Karpas-422 (cell line): ENCODE data around the gene SLC35E1. TPM values are rescaled to one million over a fixed set of nuclear protein-coding genes. Genes with fewer than 3 reads are reported as not detected.

Experiments
- DNase-seq: peaks from one replicate; pipeline ENCODE4 v3.0.0-alpha.2; 2015
- H2AFZ ChIP-seq: fragments of 200-600 bp; sonication (generic); 2 replicates; pipeline ENCODE4 v1.6.1; 2014; ENCODE audit warnings: antibody characterized with exemption, low read length, mixed read lengths
- H3K27ac ChIP-seq: fragments of 200-600 bp; sonication (generic); 2 replicates; pipeline ENCODE4 v1.5.1; 2014; ENCODE audit warnings: mild to moderate bottlenecking, low read length, moderate library complexity
- H3K27me3 ChIP-seq: fragments of 200-600 bp; sonication (generic); 2 replicates; pipeline ENCODE4 v1.6.1; 2014; ENCODE audit warnings: low read length, mixed read lengths
- H3K36me3 ChIP-seq: fragments of 200-600 bp; sonication (generic); 2 replicates; pipeline ENCODE4 v1.6.1; 2014; ENCODE audit warnings: low read length, mixed read lengths; ENCODE audit not compliant: insufficient read depth
- H3K4me1 ChIP-seq: fragments of 200-600 bp; sonication (generic); 2 replicates; pipeline ENCODE4 v1.6.1; 2014; ENCODE audit warnings: mild to moderate bottlenecking, low read length, mixed read lengths
- H3K4me2 ChIP-seq: fragments of 200-600 bp; sonication (generic); 2 replicates; pipeline ENCODE4 v1.6.1; 2014; ENCODE audit warnings: low read length, low read depth, mild to moderate bottlenecking; ENCODE audit not compliant: poor library complexity, severe bottlenecking
- H3K4me3 ChIP-seq: fragments of 200-600 bp; sonication (generic); 2 replicates; pipeline ENCODE4 v1.5.1; 2014; ENCODE audit warnings: mild to moderate bottlenecking, antibody characterized with exemption, low read length, mixed read lengths
- H3K79me2 ChIP-seq: fragments of 200-600 bp; sonication (generic); 2 replicates; pipeline ENCODE4 v1.6.1; 2014; ENCODE audit warnings: mild to moderate bottlenecking, low read length, mixed read lengths
- H3K9ac ChIP-seq: fragments of 200-600 bp; sonication (generic); 2 replicates; pipeline ENCODE4 v1.6.0; 2014; ENCODE audit warnings: low read length
- H3K9me2 ChIP-seq: fragments of 200-600 bp; sonication (generic), shearing (Covaris generic); replicated peaks from 2 replicates; pipeline ENCODE4 v1.6.0; 2014; ENCODE audit warnings: mild to moderate bottlenecking, low read length, moderate library complexity; ENCODE audit not compliant: insufficient read depth
- H3K9me3 ChIP-seq: fragments of 300-700, 200-600 bp; sonication (generic); 2 replicates; pipeline ENCODE4 v1.6.1; 2014; ENCODE audit warnings: low read length, mixed read lengths
- H4K20me1 ChIP-seq: fragments of 200-600 bp; sonication (generic); 2 replicates; pipeline ENCODE4 v1.6.1; 2014; ENCODE audit warnings: mild to moderate bottlenecking, antibody characterized with exemption, low read length, low read depth; ENCODE audit not compliant: insufficient read depth
- total RNA-seq: library from RNA; depleted of rRNA; stranded (reverse); fragments of >200 nt; shearing (Covaris generic); gene quantifications from 2 replicates; pipeline ENCODE4 v1.2.3, GENCODE V29; 2014; ENCODE audit warnings: low replicate concordance

SLC35E1 gene
- total RNA-seq, 1 experiment from 2014 or later = 33.5 TPM

DNA sequence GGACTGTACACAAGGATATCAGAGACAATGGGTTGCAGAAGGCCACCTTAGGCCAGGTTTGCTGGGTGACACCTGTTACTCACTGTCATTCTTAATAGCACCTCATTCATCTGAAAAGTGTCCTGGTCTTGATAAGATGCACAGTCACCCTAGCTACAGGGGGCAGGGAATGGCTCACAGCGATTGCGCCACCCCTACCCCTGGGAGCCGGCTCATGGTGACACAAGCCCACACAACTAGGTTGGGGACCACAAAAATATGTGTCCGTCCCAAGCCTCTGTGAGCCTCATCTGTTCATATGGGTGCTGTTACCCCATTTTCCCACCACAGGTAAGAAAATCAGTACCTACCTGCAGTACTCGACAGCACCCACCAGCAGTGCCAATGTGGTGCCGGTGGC, 32.4 kb upstream of the SLC35E1 start:
- H3K4me2 ChIP-seq = peak overlapping the region; percentile 41
- no peaks in the 10 kb centered on the region for H3K9me2 ChIP-seq
- no peaks in the 10 kb centered on the region for H3K9me3 ChIP-seq
- no peaks in the 10 kb centered on the region for H3K27me3 ChIP-seq
- peak overlapping the region; percentile 66 for H3K27ac ChIP-seq
- no peak for DNase-seq
- H3K36me3 ChIP-seq = no peaks in the 10 kb centered on the region
- peaks cover 77% of the 10 kb centered on the region for H4K20me1 ChIP-seq
- H2AFZ ChIP-seq = no peak overlapping the region
- H3K9ac ChIP-seq = no peak overlapping the region
- peaks cover 77% of the 10 kb centered on the region for H3K4me1 ChIP-seq
- no peak overlapping the region for H3K4me3 ChIP-seq
- H3K79me2 ChIP-seq = peaks cover 99% of the 10 kb centered on the region

DNA sequence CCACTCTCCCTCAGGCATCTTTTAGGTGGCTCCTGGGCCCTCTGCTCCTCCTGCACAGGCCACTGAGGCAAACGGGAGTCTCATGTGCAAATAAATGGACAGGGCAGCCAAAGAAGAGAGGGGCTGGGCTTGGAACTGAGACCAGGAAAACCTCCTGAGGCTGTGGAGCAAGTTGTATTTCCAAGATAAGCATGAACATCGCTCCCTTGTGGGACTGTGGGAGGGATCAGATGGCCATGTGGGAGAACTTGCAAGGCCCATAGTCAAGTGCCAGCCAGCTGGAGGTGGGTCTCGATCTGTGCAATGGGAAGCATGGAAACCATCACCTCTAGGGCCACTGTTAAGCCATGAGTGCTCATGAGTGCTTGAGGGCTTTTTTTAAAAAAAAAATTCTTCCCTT, 30.9 kb upstream of the SLC35E1 start:
- no peak overlapping the region for H2AFZ ChIP-seq
- DNase-seq = no peak
- no peak overlapping the region for H3K4me3 ChIP-seq
- 0 out of 2 replicates have a peak overlapping the region, but pooled peaks have one; percentile 66 for H3K27ac ChIP-seq
- no peak overlapping the region for H3K9ac ChIP-seq
- no peaks in the 10 kb centered on the region for H3K27me3 ChIP-seq
- no peaks in the 10 kb centered on the region for H3K36me3 ChIP-seq
- peaks cover 76% of the 10 kb centered on the region for H4K20me1 ChIP-seq
- H3K9me2 ChIP-seq = no peaks in the 10 kb centered on the region
- no peak overlapping the region for H3K4me2 ChIP-seq
- peaks cover 71% of the 10 kb centered on the region for H3K4me1 ChIP-seq
- no peaks in the 10 kb centered on the region for H3K9me3 ChIP-seq
- H3K79me2 ChIP-seq = peaks cover 98% of the 10 kb centered on the region

DNA sequence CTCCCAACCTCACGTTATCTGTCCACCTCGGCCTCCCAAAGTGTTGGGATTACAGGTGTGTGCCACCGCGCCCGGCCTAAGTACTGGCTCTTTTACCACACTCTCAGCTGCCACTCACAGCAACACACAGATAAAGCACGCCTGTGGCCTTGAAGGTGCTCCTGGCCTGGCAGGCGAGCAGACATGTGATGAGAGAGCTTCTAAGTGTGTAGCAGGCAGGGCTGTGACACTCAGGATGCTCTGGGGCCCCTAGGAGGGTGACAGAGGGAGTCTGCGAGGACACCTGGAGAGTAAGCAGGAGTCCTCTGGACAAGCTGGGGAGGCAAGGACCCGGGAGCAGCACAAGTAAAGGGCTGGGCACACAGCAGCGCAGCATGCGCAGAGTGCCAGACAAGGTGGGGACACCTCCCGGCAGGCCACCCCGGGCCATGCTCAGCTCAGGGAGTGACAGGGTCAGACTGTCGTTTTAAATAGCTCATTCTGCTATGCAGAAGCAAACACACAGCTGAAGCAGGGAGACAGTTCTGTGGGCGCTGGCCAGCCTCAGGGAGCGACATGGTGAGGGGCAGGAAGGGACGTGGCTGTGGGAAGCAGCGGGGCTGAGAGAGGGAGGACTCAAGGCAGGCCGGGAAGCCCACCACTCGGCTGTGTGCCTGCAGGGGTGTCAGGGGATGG, 29.3 kb upstream of the SLC35E1 start:
- H3K4me1 ChIP-seq = peaks cover 64% of the 10 kb centered on the region
- H3K27me3 ChIP-seq = no peaks in the 10 kb centered on the region
- no peak for DNase-seq
- H3K9me2 ChIP-seq = no peaks in the 10 kb centered on the region
- H3K4me3 ChIP-seq = no peak overlapping the region
- no peak overlapping the region for H3K27ac ChIP-seq
- peaks cover 77% of the 10 kb centered on the region for H4K20me1 ChIP-seq
- no peaks in the 10 kb centered on the region for H3K9me3 ChIP-seq
- no peak overlapping the region for H3K9ac ChIP-seq
- peaks cover 97% of the 10 kb centered on the region for H3K79me2 ChIP-seq
- H3K36me3 ChIP-seq = no peaks in the 10 kb centered on the region
- H3K4me2 ChIP-seq = no peak overlapping the region
- no peak overlapping the region for H2AFZ ChIP-seq

DNA sequence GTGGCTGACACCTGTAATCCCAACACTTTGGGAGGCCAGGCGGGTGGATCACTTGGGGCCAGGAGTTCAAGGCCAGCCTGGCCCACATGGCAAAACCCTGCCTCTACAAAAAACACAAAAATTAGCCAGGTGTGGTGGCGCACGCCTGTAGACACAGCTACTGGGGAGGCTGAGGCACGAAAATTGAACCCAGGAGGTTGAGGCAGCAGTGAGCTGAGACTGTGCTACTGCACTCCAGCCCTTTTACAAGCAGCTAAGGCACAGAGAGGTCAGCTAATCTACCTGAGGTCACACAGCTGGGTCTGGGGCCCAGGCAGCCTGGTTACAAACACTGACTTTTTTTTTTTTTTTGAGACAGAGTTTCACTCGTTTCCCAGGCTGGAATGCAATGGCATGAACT, 28.6 kb upstream of the SLC35E1 start:
- Histone ChIP-seq H4K20me1 (peaks cover 81% of the 10 kb centered on the region), H3K4me2 (no peak overlapping the region), H3K4me3 (no peak overlapping the region), H3K4me1 (peaks cover 64% of the 10 kb centered on the region), H3K36me3 (no peaks in the 10 kb centered on the region), H3K9ac (no peak overlapping the region), H3K9me2 (no peaks in the 10 kb centered on the region), H3K27ac (peak overlapping the region; percentile 73), H3K27me3 (no peaks in the 10 kb centered on the region), H2AFZ (no peak overlapping the region), H3K79me2 (peaks cover 99% of the 10 kb centered on the region), H3K9me3 (no peaks in the 10 kb centered on the region)
- DNase-seq = no peak

DNA sequence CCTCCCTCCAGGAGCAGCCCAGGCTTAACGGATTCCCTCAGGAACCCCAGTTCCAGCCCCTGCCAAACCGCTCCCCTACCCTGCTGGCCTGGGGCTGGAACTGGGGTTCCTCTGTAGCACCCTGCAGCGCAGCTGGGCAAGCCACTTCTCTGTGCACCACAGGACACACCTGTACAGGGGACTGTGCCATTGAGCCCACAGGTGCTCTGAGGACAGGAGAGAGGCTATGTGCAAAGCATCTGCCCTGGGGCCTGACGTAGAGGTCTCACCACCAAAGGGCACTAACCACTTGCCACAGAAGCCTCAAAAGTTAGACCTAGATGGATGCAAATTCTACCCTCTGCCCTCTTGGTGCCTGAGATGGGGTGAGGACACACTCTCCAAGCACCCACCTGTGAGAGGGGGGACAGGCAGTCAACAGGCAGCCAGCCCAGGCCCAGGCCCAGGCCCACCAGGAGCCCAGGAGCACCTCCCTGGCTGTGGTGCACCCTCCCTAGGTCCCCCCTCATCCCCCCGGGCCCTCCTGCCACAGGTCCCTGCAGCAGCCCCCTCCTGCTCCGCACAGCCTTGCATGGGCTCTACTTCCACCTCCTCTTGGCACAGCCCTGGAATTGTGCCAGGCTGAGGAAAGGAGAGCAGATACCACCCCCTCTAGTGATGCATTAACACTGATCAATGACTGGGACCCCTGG, 27.6 kb upstream of the SLC35E1 start:
- peaks cover 81% of the 10 kb centered on the region for H4K20me1 ChIP-seq

DNA sequence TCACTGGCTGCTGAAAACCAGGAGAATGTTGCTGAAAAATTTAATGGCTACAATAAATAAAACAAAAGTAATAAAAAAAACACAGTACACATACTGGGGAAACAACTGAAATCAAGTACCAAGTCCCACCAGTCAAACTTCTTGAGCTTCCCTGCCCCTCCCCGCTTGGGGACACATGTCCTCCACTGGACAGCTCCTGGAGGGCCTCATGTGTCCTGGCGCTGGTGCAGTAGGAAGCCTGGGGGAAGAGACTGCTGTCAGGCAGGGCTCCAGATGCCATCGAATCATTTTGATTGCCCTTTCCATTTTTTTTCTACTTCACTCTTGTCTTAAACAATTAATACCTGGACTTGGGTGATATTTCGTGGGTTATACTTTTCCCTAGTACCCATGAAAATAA, 26.6 kb upstream of the SLC35E1 start:
- no peak overlapping the region for H3K4me3 ChIP-seq
- no peak overlapping the region for H2AFZ ChIP-seq
- no peaks in the 10 kb centered on the region for H3K27me3 ChIP-seq
- no peaks in the 10 kb centered on the region for H3K9me3 ChIP-seq
- H3K9ac ChIP-seq = no peak overlapping the region
- H3K4me2 ChIP-seq = no peak overlapping the region
- DNase-seq = no peak
- H3K36me3 ChIP-seq = no peaks in the 10 kb centered on the region
- no peaks in the 10 kb centered on the region for H3K9me2 ChIP-seq
- H3K27ac ChIP-seq = peak overlapping the region; percentile 73
- peaks cover 77% of the 10 kb centered on the region for H4K20me1 ChIP-seq
- H3K4me1 ChIP-seq = peaks cover 64% of the 10 kb centered on the region
- H3K79me2 ChIP-seq = peaks cover 99% of the 10 kb centered on the region

More for the DNA sequence above, 27.6 kb upstream of the SLC35E1 start:
- Histone ChIP-seq H3K9ac (peak overlapping the region; percentile 17; the same call in 1 of the 2 replicates), H3K9me2 (no peaks in the 10 kb centered on the region), H2AFZ (no peak overlapping the region), H3K9me3 (no peaks in the 10 kb centered on the region), H3K79me2 (peaks cover 99% of the 10 kb centered on the region), H3K27ac (peak overlapping the region; percentile 73), H3K4me2 (no peak overlapping the region), H3K4me1 (peaks cover 64% of the 10 kb centered on the region), H3K4me3 (no peak overlapping the region), H3K36me3 (no peaks in the 10 kb centered on the region), H3K27me3 (no peaks in the 10 kb centered on the region)
- DNase-seq = no peak

DNA sequence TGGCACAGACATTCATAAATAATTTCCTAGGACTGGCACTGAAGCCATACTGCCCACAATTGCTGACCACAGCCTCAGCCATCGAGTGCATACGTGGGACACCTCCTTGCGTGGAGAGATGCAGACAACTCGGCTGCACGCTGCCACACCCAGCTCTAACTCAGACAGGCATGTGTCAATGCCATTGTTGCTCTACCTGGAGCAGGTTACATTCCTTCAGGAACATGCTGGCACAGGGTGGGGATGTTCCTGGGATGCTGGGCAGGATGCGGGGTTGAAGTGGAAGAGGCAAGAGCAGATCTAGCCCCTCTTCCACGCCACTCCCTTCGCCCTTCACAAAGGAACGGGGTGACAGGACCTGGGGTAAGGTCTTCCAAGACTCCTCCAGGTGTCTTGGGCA, 24.2 kb upstream of the SLC35E1 start:
- peaks cover 85% of the 10 kb centered on the region for H3K4me1 ChIP-seq
- DNase-seq = no peak

DNA sequence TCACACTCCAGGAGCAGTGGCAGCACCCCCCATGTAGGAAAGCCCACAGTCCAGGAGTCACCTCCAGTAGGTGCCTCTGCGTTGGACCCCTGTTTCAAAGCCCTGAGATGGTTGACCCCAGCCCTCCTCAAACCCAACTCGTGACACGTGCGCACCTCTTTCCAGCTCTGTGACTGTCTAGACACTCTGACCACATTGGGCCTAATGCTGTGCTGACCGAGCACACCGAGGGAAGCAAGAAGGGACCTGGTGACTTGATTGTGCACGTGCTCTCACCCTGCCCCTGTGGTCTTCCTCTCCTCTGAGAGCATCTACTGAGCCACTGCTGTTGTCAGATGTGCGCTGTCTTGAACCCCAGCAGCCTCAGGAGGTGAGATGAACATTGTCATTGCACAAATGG, 22.9 kb upstream of the SLC35E1 start:
- DNase-seq = no peak
- Histone ChIP-seq H3K9ac (peak overlapping the region; percentile 22; the same call in 1 of the 2 replicates), H2AFZ (no peak overlapping the region), H3K4me1 (peaks cover 86% of the 10 kb centered on the region), H3K9me2 (no peaks in the 10 kb centered on the region), H3K4me2 (peak overlapping the region; percentile 34), H3K36me3 (no peaks in the 10 kb centered on the region), H3K79me2 (peaks cover 96% of the 10 kb centered on the region), H3K27ac (peak overlapping the region; percentile 98), H3K9me3 (no peaks in the 10 kb centered on the region), H3K4me3 (no peak overlapping the region), H4K20me1 (peaks cover 77% of the 10 kb centered on the region), H3K27me3 (no peaks in the 10 kb centered on the region)

More for the DNA sequence above, 24.2 kb upstream of the SLC35E1 start:
- H3K27ac ChIP-seq = no peak overlapping the region
- no peaks in the 10 kb centered on the region for H3K27me3 ChIP-seq
- H3K9ac ChIP-seq = no peak overlapping the region
- peaks cover 83% of the 10 kb centered on the region for H4K20me1 ChIP-seq
- no peak overlapping the region for H3K4me2 ChIP-seq
- H3K36me3 ChIP-seq = no peaks in the 10 kb centered on the region
- H2AFZ ChIP-seq = no peak overlapping the region
- peaks cover 99% of the 10 kb centered on the region for H3K79me2 ChIP-seq
- no peak overlapping the region for H3K4me3 ChIP-seq
- H3K9me2 ChIP-seq = no peaks in the 10 kb centered on the region
- H3K9me3 ChIP-seq = no peaks in the 10 kb centered on the region
